ENCODE measurements around the gene KLHL22. TPM values are rescaled to one million over a fixed set of nuclear protein-coding genes. Genes with fewer than 3 reads are reported as not detected.

KLHL22 gene
- total RNA-seq, 4 donors from 2014 or later = 12.3 to 29.7 (median 18.3) TPM

DNA sequence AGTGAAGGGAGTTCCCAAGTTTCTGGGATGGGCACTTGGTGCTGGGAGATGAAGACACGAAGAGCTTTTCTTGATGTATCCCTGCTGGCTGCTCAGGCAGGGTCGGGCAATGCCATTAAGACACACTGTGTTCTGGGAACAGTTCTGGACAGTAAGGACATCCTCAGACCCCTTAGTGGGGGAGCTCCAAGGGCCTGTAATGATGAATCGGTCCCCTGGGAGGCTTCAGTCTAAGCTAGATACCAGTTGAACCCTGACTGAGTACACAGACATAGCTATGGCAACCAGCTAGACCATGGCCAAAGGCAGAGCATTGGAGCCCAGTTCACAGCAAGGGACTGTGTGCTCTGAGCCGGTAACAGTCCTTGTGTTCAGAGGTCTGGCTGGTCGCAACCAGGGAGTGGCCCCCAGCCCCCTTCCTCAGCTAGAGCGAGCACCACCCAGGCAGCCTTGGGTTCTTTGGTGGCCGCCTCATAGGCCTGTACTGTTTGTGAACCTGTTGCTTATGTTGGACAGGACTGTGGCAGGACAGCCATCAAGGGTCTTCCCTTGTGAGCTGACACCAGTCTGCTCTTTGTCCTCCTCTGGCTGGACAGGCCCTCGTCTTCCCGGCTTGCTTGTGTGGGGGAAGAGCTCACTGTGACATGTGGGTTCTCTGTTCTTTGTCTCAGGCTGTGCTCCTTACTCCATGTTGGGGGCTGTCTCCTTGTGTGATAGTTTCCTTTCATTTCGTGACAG is 36.8 kb upstream of the KLHL22 start:
- Histone ChIP-seq H3K4me3 (no peak overlapping the region), H3K27ac (peak overlapping the region; percentile 94), H3K4me1 (peaks cover 57% of the 10 kb centered on the region), H3K36me3 (peaks cover 17% of the 10 kb centered on the region), H3K27me3 (no peaks in the 10 kb centered on the region), H3K9me3 (no peaks in the 10 kb centered on the region)
- 58% methylated on average over 6 of the region's 10 CpGs for WGBS
- TF ChIP-seq, protein P1, sequence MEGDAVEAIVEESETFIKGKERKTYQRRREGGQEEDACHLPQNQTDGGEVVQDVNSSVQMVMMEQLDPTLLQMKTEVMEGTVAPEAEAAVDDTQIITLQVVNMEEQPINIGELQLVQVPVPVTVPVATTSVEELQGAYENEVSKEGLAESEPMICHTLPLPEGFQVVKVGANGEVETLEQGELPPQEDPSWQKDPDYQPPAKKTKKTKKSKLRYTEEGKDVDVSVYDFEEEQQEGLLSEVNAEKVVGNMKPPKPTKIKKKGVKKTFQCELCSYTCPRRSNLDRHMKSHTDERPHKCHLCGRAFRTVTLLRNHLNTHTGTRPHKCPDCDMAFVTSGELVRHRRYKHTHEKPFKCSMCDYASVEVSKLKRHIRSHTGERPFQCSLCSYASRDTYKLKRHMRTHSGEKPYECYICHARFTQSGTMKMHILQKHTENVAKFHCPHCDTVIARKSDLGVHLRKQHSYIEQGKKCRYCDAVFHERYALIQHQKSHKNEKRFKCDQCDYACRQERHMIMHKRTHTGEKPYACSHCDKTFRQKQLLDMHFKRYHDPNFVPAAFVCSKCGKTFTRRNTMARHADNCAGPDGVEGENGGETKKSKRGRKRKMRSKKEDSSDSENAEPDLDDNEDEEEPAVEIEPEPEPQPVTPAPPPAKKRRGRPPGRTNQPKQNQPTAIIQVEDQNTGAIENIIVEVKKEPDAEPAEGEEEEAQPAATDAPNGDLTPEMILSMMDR (IDR thresholded peaks at IDR 0.05) = no peak
- TF ChIP-seq POLR2AphosphoS5 (IDR thresholded peaks at IDR 0.05) = no peak
- no peak for DNase-seq (ENCODE audit: low spot score in 2 of 2)

DNA sequence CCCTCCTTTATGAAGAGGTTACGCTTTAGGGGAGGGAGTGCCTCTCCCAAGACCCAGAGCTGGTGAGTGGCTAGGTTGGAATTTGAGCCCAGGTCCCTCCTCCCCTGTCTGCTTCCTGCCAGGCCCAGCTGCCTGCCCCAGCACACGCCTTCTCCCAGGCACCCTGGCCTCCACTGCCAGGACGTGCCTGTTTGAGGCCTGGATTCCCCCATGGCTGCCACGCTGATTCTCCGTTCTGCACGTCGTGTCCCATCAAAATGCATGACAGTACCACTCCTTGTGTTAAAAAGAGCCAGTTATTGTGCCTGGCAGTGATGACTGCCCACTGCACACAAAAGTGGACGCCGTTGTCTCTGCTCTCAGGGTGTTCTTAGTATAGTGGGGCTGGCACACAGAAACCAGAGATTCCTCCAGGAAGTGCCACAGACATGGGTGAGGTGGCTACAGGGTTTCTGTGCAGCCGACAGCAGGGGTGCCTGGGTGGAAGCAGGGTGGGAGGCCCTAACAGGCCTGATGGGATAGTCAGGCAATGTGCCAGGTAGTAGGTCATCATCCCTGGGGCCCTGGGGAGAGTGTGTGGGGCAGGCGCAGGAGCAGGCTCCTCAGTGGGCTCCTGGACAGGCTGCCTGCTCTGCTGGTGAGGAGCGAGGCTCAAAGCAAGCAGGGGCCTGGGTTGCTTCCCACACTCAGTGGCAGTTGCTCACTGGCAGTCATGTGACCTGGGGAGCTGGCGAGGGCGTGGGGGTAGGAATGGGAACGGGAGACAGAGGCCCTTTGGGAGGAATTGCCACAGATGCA is 36.0 kb upstream of the KLHL22 start:
- Histone ChIP-seq H3K27ac (peak overlapping the region; percentile 94), H3K4me3 (no peak overlapping the region), H3K27me3 (no peaks in the 10 kb centered on the region), H3K36me3 (peaks cover 13% of the 10 kb centered on the region), H3K4me1 (peaks cover 65% of the 10 kb centered on the region), H3K9me3 (no peaks in the 10 kb centered on the region)
- 21% methylated on average over 12 of the region's 15 CpGs for WGBS
- no peak for TF ChIP-seq EP300 (IDR thresholded peaks at IDR 0.05)
- TF ChIP-seq POLR2A (IDR thresholded peaks at IDR 0.05) = no peak
- no peak for TF ChIP-seq POLR2AphosphoS5 (IDR thresholded peaks at IDR 0.05)
- TF ChIP-seq, protein P1 (IDR thresholded peaks at IDR 0.05) = no peak
- no peak for DNase-seq (ENCODE audit: low spot score in 2 of 2)

DNA sequence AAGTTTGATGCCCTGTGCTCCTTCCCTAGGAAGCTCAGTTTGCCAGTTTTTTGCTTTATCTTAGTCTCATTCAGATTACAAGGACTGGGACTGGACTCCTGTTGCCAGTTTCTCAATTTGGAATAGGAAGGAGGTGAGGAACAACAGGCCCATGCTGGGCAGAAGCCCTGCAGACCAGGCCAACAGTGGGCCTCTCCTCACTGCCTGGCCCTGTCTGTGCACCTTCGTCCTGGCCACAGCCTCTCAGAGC is 35.5 kb upstream of the KLHL22 start:
- Histone ChIP-seq H3K36me3 (peaks cover 13% of the 10 kb centered on the region), H3K27me3 (no peaks in the 10 kb centered on the region), H3K27ac (peak overlapping the region; percentile 94), H3K9me3 (no peaks in the 10 kb centered on the region), H3K4me1 (peaks cover 65% of the 10 kb centered on the region), H3K4me3 (no peak overlapping the region)
- WGBS = no CpG with 5 or more reads among the region's 1 CpG
- no peak for TF ChIP-seq EP300 (IDR thresholded peaks at IDR 0.05)
- no peak for DNase-seq (ENCODE audit: low spot score in 2 of 2)

DNA sequence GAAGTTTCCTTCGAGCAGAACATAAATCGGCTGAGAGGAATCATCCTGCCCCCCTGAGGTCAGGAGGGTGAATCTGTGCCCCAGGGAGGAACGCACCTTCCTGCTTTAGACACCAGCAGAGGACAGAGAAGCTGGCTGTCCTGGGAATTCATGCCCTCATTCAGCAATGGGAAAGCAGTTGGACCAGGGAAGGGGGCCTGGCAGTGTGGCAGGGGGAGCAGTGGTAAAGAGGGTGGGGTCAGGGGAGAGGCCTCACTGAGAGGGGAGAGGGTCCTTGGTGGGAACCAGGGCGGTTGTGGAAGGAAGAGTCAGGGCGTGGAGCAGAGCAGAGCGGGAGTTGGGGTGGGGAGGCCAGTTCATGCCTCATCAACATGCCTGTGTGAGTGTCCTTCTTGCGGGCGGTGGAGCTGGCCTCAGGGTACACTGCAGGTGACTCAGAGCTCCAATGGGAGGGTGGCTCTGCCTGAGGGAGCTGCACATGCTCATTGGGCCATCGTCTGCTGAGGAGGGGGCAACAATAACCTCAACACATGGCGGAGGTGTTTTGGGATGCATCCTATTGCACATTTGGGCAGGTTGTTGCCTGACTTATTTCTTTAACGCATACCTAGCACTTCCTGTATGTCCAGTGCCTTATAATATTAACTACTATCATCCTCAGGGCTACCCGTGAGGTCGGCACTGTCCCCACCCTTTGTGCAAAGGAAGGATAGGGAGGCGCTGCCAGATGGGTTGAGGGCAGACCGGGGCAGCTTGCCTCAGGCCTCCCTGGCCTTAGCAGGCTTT is 35.0 kb upstream of the KLHL22 start:
- Histone ChIP-seq H3K36me3 (peaks cover 13% of the 10 kb centered on the region), H3K27ac (peak overlapping the region; percentile 94), H3K4me1 (peaks cover 65% of the 10 kb centered on the region), H3K9me3 (no peaks in the 10 kb centered on the region), H3K4me3 (no peak overlapping the region), H3K27me3 (no peaks in the 10 kb centered on the region)
- 31% methylated on average over 13 of the region's 15 CpGs for WGBS
- DNase-seq (ENCODE audit: low spot score in 2 of 2) = no peak
- TF ChIP-seq POLR2AphosphoS5 (IDR thresholded peaks at IDR 0.05) (no peak), POLR2A (IDR thresholded peaks at IDR 0.05) (no peak), EP300 (IDR thresholded peaks at IDR 0.05) (no peak)
- TF ChIP-seq, protein P1 (IDR thresholded peaks at IDR 0.05) = no peak

DNA sequence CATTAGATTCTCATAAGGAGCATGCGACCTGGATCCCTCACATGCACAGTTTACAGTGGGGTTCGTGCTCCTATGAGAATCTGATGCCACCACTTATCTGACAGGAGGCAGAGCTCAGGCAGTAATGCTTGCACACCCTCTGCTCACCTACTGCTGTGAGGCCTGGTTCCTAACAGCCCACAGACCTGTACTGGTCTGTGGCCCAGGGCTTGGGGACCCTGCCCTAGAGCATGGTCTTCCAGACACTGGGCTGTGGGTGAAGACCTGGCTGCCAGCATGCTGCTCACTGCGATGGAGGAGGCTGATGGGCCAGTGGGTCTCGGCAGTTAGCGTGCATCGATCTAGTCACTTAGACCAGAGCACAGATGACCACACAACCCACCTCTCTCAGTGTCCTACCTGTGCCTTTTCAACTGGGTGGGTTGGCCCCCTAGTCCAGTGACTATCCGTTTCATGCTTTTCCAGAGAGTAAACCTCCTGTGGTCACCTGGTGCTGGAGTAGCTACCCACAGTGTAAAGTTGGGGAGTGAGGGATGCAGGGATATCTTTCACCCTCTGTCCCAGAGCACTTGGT is 32.9 kb upstream of the KLHL22 start:
- Histone ChIP-seq H3K4me1 (peaks cover 60% of the 10 kb centered on the region), H3K36me3 (peaks cover 13% of the 10 kb centered on the region), H3K4me3 (no peak overlapping the region), H3K27me3 (no peaks in the 10 kb centered on the region), H3K27ac (no peak overlapping the region), H3K9me3 (no peaks in the 10 kb centered on the region)
- no peak for DNase-seq (ENCODE audit: low spot score in 2 of 2)
- no peak for TF ChIP-seq POLR2A (IDR thresholded peaks at IDR 0.05)
- no peak for TF ChIP-seq POLR2AphosphoS5 (IDR thresholded peaks at IDR 0.05)
- WGBS = 100% methylated on average over 3 of the region's 7 CpGs
